Sigmoid colon (tissue), 7 donors: ENCODE results near the gene ACTR10. TPM values are rescaled to one million over a fixed set of nuclear protein-coding genes. Genes with fewer than 3 reads are reported as not detected.

ENCODE experiments used
- DNase-seq: peaks from one replicate; pipeline ENCODE4 v3.0.0-alpha.2; 2019
- H3K27ac ChIP-seq, 4 donors: fragments of 200-600 bp; sonication (generic); one replicate each; pipeline ENCODE4 v1.5.1; 2016 to 2019; ENCODE audit warnings: mild to moderate bottlenecking in 1 of 4
- H3K27me3 ChIP-seq, 3 donors: fragments of 200-600 bp; sonication (generic); one replicate each; pipeline ENCODE4 v1.5.1; 2019; ENCODE audit warnings: mild to moderate bottlenecking in 1 of 3
- H3K36me3 ChIP-seq, 4 donors: fragments of 200-600 bp; sonication (generic); one replicate each; pipeline ENCODE4 v1.5.1; 2016 to 2019
- H3K4me1 ChIP-seq, 4 donors: fragments of 200-600 bp; sonication (generic); one replicate each; pipeline ENCODE4 v1.5.1; 2017 to 2019
- H3K4me3 ChIP-seq, 4 donors: fragments of 200-600 bp; sonication (generic); one replicate each; pipeline ENCODE4 v1.5.1; 2017 to 2019; ENCODE audit warnings: mild to moderate bottlenecking in 2 of 4, moderate library complexity in 1 of 4
- H3K9me3 ChIP-seq, 4 donors: fragments of 200-600 bp in 3 of 4; sonication (generic) in 3 of 4; one replicate each; pipeline versions ENCODE4 v1.5.1 to v1.6.1; 2013 to 2019
- CTCF ChIP-seq, 4 experiments: fragments of 450-650 bp in 3 of 4; fragments of 200-600 bp in 1 of 4; IDR thresholded peaks; one replicate each; pipeline ENCODE4 v1.5.1; 2016 to 2019; ENCODE audit warnings: antibody characterized with exemption in 4 of 4, mild to moderate bottlenecking in 3 of 4, moderate library complexity in 2 of 4
- EP300 ChIP-seq, 4 donors: sonication (generic); formaldehyde crosslinking; IDR thresholded peaks; one replicate each; pipeline ENCODE4 v1.6.1; 2017; ENCODE audit warnings: antibody characterized with exemption in 4 of 4
- POLR2A ChIP-seq, 2 donors: fragments of 450-650 bp; IDR thresholded peaks; one replicate each; pipeline ENCODE4 v1.6.1; 2016; ENCODE audit warnings: antibody characterized with exemption in 2 of 2, mild to moderate bottlenecking in 2 of 2, moderate library complexity in 2 of 2
- POLR2AphosphoS5 ChIP-seq, 4 donors: sonication (generic); formaldehyde crosslinking; IDR thresholded peaks; one replicate each; pipeline ENCODE4 v1.6.1; 2017; ENCODE audit warnings: antibody characterized with exemption in 4 of 4
- WGBS, 2 donors: extraction: QIAGEN DNeasy Blood & Tissue Kit; methylation state at CpG; one replicate each; pipeline ENCODE4 v1.1.7; 2013; 5-methylcytosine and 5-hydroxymethylcytosine counted together
- intact Hi-C: fragments of 100-400 bp; cut with DNase I; formaldehyde crosslinking; loops from one replicate; pipeline ENCODE4 v1.15.1; 2023
- polyA plus RNA-seq, 3 donors: library from polyadenylated mRNA; stranded (reverse); fragments of 200-250 nt; gene quantifications; one replicate each; pipeline ENCODE4 v1.2.3, GENCODE V29; 2013
- total RNA-seq, 4 donors: library from RNA; depleted of rRNA; stranded (reverse); fragments of >200 nt; gene quantifications; one replicate each; pipeline ENCODE4 v1.1.0, GENCODE V29; 2016
- donor health status: healthy with polysubstance abuse.
- donor health status: Bipolar disorder and iron deficiency.
- donor health status: healthy.

Gene ACTR10
- total and polyA plus RNA-seq, 7 donors: 56.4 to 78.1 (median 68.4) TPM

DNA sequence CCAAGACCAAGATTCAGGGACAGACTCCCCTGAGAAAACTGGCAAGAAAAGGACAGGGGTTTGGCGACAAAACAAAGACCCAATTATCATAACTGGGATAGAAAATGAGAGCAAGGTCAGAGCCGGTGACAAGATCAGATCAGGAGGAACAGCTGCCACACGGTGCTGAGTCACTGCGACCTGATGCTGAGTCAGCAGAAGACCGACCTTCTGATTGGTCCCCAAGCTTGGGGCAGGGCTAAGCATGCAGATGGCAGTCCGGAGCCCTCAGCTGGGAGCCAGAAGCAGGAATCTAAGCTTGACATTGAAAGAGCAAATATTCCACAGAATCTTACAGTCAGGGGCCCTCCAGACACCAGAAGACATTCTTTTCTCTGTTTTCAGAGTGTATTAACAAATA lies 28.9 kb upstream of the ACTR10 start:
- TF ChIP-seq POLR2A (IDR thresholded peaks at IDR 0.05): no peak
- no peak for TF ChIP-seq CTCF (IDR thresholded peaks at IDR 0.05)
- TF ChIP-seq POLR2AphosphoS5 (IDR thresholded peaks at IDR 0.05): no peak
- TF ChIP-seq EP300 (IDR thresholded peaks at IDR 0.05): no peak
- H3K9me3 ChIP-seq: no peaks in the 10 kb centered on the region
- 9 to 27% methylated on average over 6 of the region's 6 CpGs for WGBS, 2 donors
- peak; percentile 74 for DNase-seq
- H3K36me3 ChIP-seq: no peaks in the 10 kb centered on the region
- H3K27ac ChIP-seq: no peak overlapping the region
- H3K4me1 ChIP-seq: peaks cover 0 to 4% (median 0%) of the 10 kb centered on the region in 4 donors
- intact Hi-C loops: no loop called here
- no peak overlapping the region for H3K4me3 ChIP-seq
- no peaks in the 10 kb centered on the region for H3K27me3 ChIP-seq

DNA sequence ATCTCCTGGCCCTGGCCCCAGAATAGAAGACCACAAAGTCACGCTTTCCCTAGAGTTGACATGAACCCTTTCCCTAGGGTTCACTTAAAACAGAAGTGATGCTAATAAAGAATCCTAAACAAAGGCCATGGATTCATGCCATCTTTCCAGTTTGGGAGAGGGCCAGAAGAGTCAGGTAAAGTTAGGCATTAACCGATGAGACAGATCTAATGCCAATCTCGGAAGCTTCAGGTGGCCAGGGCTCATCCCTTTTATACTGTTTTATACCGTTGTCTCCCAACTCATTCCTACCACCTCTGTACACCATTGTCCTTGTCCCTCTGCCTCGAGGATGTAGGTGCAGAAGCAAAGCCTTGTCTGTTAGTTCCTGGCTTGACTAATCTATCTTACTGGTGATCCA lies 22.8 kb upstream of the ACTR10 start:
- no peaks in the 10 kb centered on the region for H3K36me3 ChIP-seq
- H3K4me3 ChIP-seq: no peak overlapping the region
- DNase-seq: no peak
- no peaks in the 10 kb centered on the region for H3K9me3 ChIP-seq
- 17 to 65% methylated on average over 5 of the region's 5 CpGs for WGBS, 2 donors
- no peaks in the 10 kb centered on the region for H3K27me3 ChIP-seq
- H3K27ac ChIP-seq: no peak overlapping the region
- no peaks in the 10 kb centered on the region for H3K4me1 ChIP-seq
- TF ChIP-seq POLR2A (IDR thresholded peaks at IDR 0.05): no peak
- TF ChIP-seq CTCF (IDR thresholded peaks at IDR 0.05): no peak
- no peak for TF ChIP-seq POLR2AphosphoS5 (IDR thresholded peaks at IDR 0.05)
- TF ChIP-seq EP300 (IDR thresholded peaks at IDR 0.05): no peak
- intact Hi-C loops: no loop called here

- Histone ChIP-seq H3K4me3 (no peak overlapping the region), H3K36me3 (no peaks in the 10 kb centered on the region), H3K9me3 (no peaks in the 10 kb centered on the region), H3K27ac (no peak overlapping the region), H3K27me3 (no peaks in the 10 kb centered on the region), H3K4me1 (no peaks in the 10 kb centered on the region)
- intact Hi-C loops: no loop called here
- DNase-seq: no peak
- no peak for TF ChIP-seq CTCF (IDR thresholded peaks at IDR 0.05)
- no peak for TF ChIP-seq EP300 (IDR thresholded peaks at IDR 0.05)
- no peak for TF ChIP-seq POLR2A (IDR thresholded peaks at IDR 0.05)
- no peak for TF ChIP-seq POLR2AphosphoS5 (IDR thresholded peaks at IDR 0.05)
- WGBS, 2 donors: 71 to 86% methylated on average over 2 of the region's 2 CpGs
Measured at GRCh38 chr14:58189176-58189575, 10.8 kb upstream of the ACTR10 start.

GRCh38 chr14:58191763-58192601 lies 8.0 kb upstream of the ACTR10 start:
- TF ChIP-seq POLR2A (IDR thresholded peaks at IDR 0.05): no peak
- TF ChIP-seq EP300 (IDR thresholded peaks at IDR 0.05): no peak
- TF ChIP-seq CTCF (IDR thresholded peaks at IDR 0.05): no peak
- no peak for TF ChIP-seq POLR2AphosphoS5 (IDR thresholded peaks at IDR 0.05)
- WGBS, 2 donors: 27 to 61% methylated on average over 3 of the region's 3 CpGs
- H3K4me1 ChIP-seq: no peaks in the 10 kb centered on the region
- no peak overlapping the region for H3K4me3 ChIP-seq
- DNase-seq: no peak
- H3K27me3 ChIP-seq: no peaks in the 10 kb centered on the region
- no peaks in the 10 kb centered on the region for H3K36me3 ChIP-seq
- H3K9me3 ChIP-seq: no peaks in the 10 kb centered on the region
- no peak overlapping the region for H3K27ac ChIP-seq
- intact Hi-C loops: no loop called here
